Inflammatory macrophage treated with lipopolysaccharide for 4 hours (primary cell): ENCODE measurements around the gene G0S2.

ENCODE experiments used
- DNase-seq: peaks from one replicate; pipeline ENCODE4 v3.0.0-alpha.2; 2020

G0S2 gene

DNA sequence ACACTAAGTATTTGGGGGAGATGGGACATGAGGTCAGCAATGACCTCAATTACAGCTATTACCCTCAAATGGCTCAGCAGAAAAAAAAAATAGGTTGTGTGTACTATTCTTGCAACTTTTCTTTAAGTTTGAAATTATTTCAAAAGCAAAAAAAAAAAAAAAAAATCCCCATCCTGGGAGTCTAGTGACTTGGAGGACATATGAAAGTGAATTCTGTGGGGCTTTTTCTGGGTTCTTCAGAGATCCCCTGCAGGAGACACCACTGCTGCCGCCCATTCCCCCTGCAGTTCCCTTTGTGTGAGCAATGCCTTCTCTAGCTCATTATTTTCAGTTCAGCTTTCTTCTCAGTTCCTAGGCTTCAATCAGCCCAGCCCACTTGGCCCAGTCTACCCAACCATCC is 46.1 kb downstream of the G0S2 start:
- peak; percentile 86 for DNase-seq

- DNase-seq: no peak
Observed at GRCh38 chr1:209723265-209723664, 48.1 kb downstream of the G0S2 start.

- DNase-seq: no peak
Observed at GRCh38 chr1:209723756-209724693, 48.8 kb downstream of the G0S2 start.
